ENCODE data around the gene VAX1. TPM values are rescaled to one million over a fixed set of nuclear protein-coding genes. Genes with fewer than 3 reads are reported as not detected.

The VAX1 gene
- total and polyA plus RNA-seq, 2 donors (not counting 1 experiment from before 2014, with no cell fraction given), result not detected

DNA sequence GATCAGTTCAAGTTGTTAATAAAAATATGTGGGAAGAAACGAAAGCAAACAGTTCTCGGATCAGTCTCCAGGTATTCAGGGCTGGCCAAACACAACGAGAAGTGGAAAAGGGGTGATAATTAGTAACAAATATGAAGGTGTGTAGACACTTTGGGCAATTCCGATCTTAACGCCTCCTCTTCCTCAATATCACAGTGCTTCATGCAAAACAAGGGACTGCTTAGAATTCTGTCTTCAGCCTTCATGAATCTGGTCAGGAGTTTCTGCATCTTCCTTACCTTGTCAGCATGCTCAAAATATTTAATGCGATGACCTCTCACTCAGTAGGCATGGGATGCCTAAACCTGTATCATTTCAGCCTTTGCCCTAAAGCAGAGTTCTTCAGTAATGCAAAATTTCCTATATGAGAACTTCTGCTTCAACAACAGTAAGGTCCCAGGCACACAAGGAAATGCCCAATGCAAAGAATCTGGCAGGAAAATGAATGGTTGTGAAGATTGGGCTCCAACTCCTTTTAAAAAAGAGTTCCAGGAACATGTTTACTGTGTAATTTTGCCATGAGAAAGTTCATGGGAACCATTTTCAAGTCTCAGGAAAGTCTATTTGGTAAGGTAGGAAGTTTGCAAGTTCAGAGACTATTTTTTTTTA is 23.4 kb upstream of the VAX1 start:
- no peak overlapping the region for H3K27ac Mint-ChIP-seq
- no peak overlapping the region for H3K27ac ChIP-seq (ENCODE audit: low read length in 2 of 2)
- DNase-seq, result no peak
- H4K20me1 ChIP-seq (ENCODE audit: control insufficient read depth, insufficient read depth, low read length, poor library complexity, severe bottlenecking), result no peaks in the 10 kb centered on the region
- intact Hi-C loops (cut with micrococcal nuclease), result no loop called here
- no peak for ATAC-seq (ENCODE audit: low read depth)
- H3K4me3 ChIP-seq (ENCODE audit: control extremely low read depth in 1 of 5, extremely low read depth in 1 of 5, insufficient read depth in 1 of 5, low read depth in 2 of 5, low read length in 4 of 5), result no peak overlapping the region
- ChIA-PET POLR2A (no interaction called here), CTCF (interaction anchor here (1.7 kb wide), 1 partner anchor 365 kb away, joined by 6 read pairs; no protein-coding TSS in a partner anchor)
- H3K4me1 ChIP-seq (ENCODE audit: control insufficient read depth in 2 of 2, insufficient read depth in 2 of 2, low read length in 2 of 2), result peaks cover 14 to 16% of the 10 kb centered on the region in 2 donors
- no peak overlapping the region for H3K4me3 Mint-ChIP-seq
- H2AFZ ChIP-seq (ENCODE audit: insufficient read depth, low read depth, low read length, poor library complexity, severe bottlenecking), result no peak overlapping the region
- peaks cover 19% of the 10 kb centered on the region for H3K4me1 Mint-ChIP-seq
- peaks cover 0 to 25% (median 0%) of the 10 kb centered on the region in 3 donors for H3K9me3 ChIP-seq (ENCODE audit: control extremely low read depth in 1 of 3, control insufficient read depth in 2 of 3, insufficient read depth in 1 of 3, low read length in 2 of 3)
- no peaks in the 10 kb centered on the region for H3K9me3 Mint-ChIP-seq (ENCODE audit: insufficient read depth)
- H3K36me3 ChIP-seq (replicated peaks in 1 of 2; ENCODE audit: control extremely low read depth in 1 of 2, control insufficient read depth in 1 of 2, extremely low read depth in 1 of 2, insufficient read depth in 2 of 2, low read length in 1 of 2), result no peaks in the 10 kb centered on the region
- peaks cover 0 to 76% (median 67%) of the 10 kb centered on the region in 4 experiments for H3K27me3 ChIP-seq (replicated peaks in 1 of 4; ENCODE audit: control extremely low read depth in 1 of 4, control insufficient read depth in 3 of 4, insufficient read depth in 4 of 4, low read length in 3 of 4)
- H3K79me2 ChIP-seq (ENCODE audit: control insufficient read depth, insufficient read depth, low read length), result no peaks in the 10 kb centered on the region
- TF ChIP-seq EZH2 (IDR thresholded peaks at IDR 0.05; ENCODE audit: borderline replicate concordance, insufficient read depth, low read depth, low read length, poor library complexity, severe bottlenecking), result no peak
- TF ChIP-seq, protein P1, sequence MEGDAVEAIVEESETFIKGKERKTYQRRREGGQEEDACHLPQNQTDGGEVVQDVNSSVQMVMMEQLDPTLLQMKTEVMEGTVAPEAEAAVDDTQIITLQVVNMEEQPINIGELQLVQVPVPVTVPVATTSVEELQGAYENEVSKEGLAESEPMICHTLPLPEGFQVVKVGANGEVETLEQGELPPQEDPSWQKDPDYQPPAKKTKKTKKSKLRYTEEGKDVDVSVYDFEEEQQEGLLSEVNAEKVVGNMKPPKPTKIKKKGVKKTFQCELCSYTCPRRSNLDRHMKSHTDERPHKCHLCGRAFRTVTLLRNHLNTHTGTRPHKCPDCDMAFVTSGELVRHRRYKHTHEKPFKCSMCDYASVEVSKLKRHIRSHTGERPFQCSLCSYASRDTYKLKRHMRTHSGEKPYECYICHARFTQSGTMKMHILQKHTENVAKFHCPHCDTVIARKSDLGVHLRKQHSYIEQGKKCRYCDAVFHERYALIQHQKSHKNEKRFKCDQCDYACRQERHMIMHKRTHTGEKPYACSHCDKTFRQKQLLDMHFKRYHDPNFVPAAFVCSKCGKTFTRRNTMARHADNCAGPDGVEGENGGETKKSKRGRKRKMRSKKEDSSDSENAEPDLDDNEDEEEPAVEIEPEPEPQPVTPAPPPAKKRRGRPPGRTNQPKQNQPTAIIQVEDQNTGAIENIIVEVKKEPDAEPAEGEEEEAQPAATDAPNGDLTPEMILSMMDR (IDR thresholded peaks at IDR 0.05), result no peak
- no peak overlapping the region for H3K9ac ChIP-seq (ENCODE audit: low read length)
- H3K27me3 Mint-ChIP-seq, result peaks cover 74% of the 10 kb centered on the region
- WGBS (ENCODE audit: insufficient coverage), result 33% methylated on average over 3 of the region's 6 CpGs
- no peak overlapping the region for H3K4me2 ChIP-seq (replicated peaks; ENCODE audit: low read depth, low read length, poor library complexity, severe bottlenecking)

DNA sequence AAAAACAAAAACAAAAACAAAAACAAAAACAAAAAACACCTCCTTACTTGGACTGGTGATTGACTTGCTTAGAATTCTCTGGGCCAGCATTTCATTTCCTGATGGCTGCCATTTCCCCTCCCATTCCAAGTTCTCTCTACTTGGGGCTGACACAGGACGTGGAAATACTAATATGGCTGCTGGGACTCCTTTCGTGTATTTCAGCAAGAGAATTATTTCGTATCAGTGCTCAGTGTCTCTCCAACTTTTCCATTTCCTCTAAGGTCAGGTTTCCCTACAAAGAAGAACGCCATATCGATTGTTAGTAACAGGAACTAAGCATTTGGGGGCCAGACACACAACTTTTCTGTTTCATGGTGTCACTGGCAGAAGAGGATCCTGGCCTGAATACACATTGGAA is 22.5 kb upstream of the VAX1 start:
- Histone ChIP-seq H4K20me1 (ENCODE audit: control insufficient read depth, insufficient read depth, low read length, poor library complexity, severe bottlenecking) (no peaks in the 10 kb centered on the region), H3K36me3 (replicated peaks in 1 of 2; ENCODE audit: control extremely low read depth in 1 of 2, control insufficient read depth in 1 of 2, extremely low read depth in 1 of 2, insufficient read depth in 2 of 2, low read length in 1 of 2) (no peaks in the 10 kb centered on the region), H3K27ac (ENCODE audit: low read length in 2 of 2) (no peak overlapping the region), H3K79me2 (ENCODE audit: control insufficient read depth, insufficient read depth, low read length) (no peaks in the 10 kb centered on the region), H2AFZ (ENCODE audit: insufficient read depth, low read depth, low read length, poor library complexity, severe bottlenecking) (no peak overlapping the region), H3K27me3 (replicated peaks in 1 of 4; ENCODE audit: control extremely low read depth in 1 of 4, control insufficient read depth in 3 of 4, insufficient read depth in 4 of 4, low read length in 3 of 4) (peaks cover 0 to 67% (median 63%) of the 10 kb centered on the region in 4 experiments), H3K9ac (ENCODE audit: low read length) (no peak overlapping the region), H3K4me2 (replicated peaks; ENCODE audit: low read depth, low read length, poor library complexity, severe bottlenecking) (no peak overlapping the region), H3K9me3 (ENCODE audit: control extremely low read depth in 1 of 3, control insufficient read depth in 2 of 3, insufficient read depth in 1 of 3, low read length in 2 of 3) (peaks cover 0 to 18% (median 0%) of the 10 kb centered on the region in 3 donors), H3K4me1 (ENCODE audit: control insufficient read depth in 2 of 2, insufficient read depth in 2 of 2, low read length in 2 of 2) (peaks cover 14 to 15% of the 10 kb centered on the region in 2 donors), H3K4me3 (ENCODE audit: control extremely low read depth in 1 of 5, extremely low read depth in 1 of 5, insufficient read depth in 1 of 5, low read depth in 2 of 5, low read length in 4 of 5) (no peak overlapping the region)
- H3K4me3 Mint-ChIP-seq, result no peak overlapping the region
- H3K27me3 Mint-ChIP-seq, result peaks cover 78% of the 10 kb centered on the region
- ChIA-PET CTCF (no interaction called here), POLR2A (no interaction called here)
- DNase-seq (no peak), ATAC-seq (ENCODE audit: low read depth) (no peak)
- 28% methylated on average over 4 of the region's 5 CpGs for WGBS (ENCODE audit: insufficient coverage)
- no peak overlapping the region for H3K27ac Mint-ChIP-seq
- TF ChIP-seq EZH2 (IDR thresholded peaks at IDR 0.05; ENCODE audit: borderline replicate concordance, insufficient read depth, low read depth, low read length, poor library complexity, severe bottlenecking), result no peak
- TF ChIP-seq, protein P1 (IDR thresholded peaks at IDR 0.05), result no peak
- H3K9me3 Mint-ChIP-seq (ENCODE audit: insufficient read depth), result no peaks in the 10 kb centered on the region
- intact Hi-C loops (cut with micrococcal nuclease), result no loop called here
- peaks cover 19% of the 10 kb centered on the region for H3K4me1 Mint-ChIP-seq
